GM12878 (cell line): ENCODE data around the gene RPL19. TPM values are rescaled to one million over a fixed set of nuclear protein-coding genes. Genes with fewer than 3 reads are reported as not detected.

ENCODE experiments used
- ATAC-seq: fragments of 200-7000 bp; cut with Tn5 transposase; 3 replicates; pipeline ENCODE4 v1.9.1; 2020; ENCODE audit warnings: mild to moderate bottlenecking, moderate library complexity
- BruUV-seq: library from RNA; stranded (reverse); fragments of 400-500 nt; replicated peaks from 2 replicates; lab custom pipeline; 2021; lab: Mats Ljungman, UMichigan
- CTCF ChIA-PET: fragments of 300-600 bp; sonication (Branson Sonifier 250); formaldehyde crosslinking; extraction: SDS; loops from one replicate; lab custom pipeline; 2021; ENCODE audit warnings: inconsistent platforms; lab: Yijun Ruan, JAX
- POLR2A ChIA-PET: fragments of 350-600 bp; formaldehyde crosslinking; extraction: SDS; loops from one replicate; lab custom pipeline; 2021; ENCODE audit warnings: inconsistent platforms; lab: Charles Lee
- RAD21 ChIA-PET: fragments of 300-600 bp; sonication (Branson Sonifier 250); formaldehyde crosslinking; loops from one replicate; lab custom pipeline; 2023; ENCODE audit warnings: antibody characterized with exemption; ENCODE audit not compliant: unreplicated experiment; lab: Charles Lee
- SMC1A ChIA-PET: fragments of 300-600 bp; sonication (Branson Sonifier 250); formaldehyde crosslinking; loops from one replicate; lab custom pipeline; 2023; ENCODE audit not compliant: unreplicated experiment, uncharacterized antibody; lab: Charles Lee
- DNase-seq: peaks from one replicate; pipeline ENCODE4 v3.0.0-alpha.2; 2011; ENCODE audit warnings: low read depth, low spot score
- FAIRE-seq: peaks from 3 replicates; lab custom pipeline; 2011; peaks lifted over from hg19 to GRCh38; lab: Jason Lieb, UNC
- H2AFZ ChIP-seq: 2 replicates; pipeline ENCODE4 v1.6.0; 2011; ENCODE audit warnings: low read depth, low read length, control low read depth; ENCODE audit not compliant: control insufficient read depth
- H3K27ac ChIP-seq: 2 replicates; pipeline ENCODE4 v1.5.1; 2011; ENCODE audit warnings: control low read depth; ENCODE audit not compliant: control insufficient read depth, insufficient read depth
- H3K27me3 ChIP-seq, 2 experiments: replicated peaks in 1 of 2; 2 replicates each; pipeline versions ENCODE4 v1.6.0 to v1.6.1; 2011; ENCODE audit warnings: low read length in 1 of 2; ENCODE audit not compliant: control insufficient read depth in 2 of 2, insufficient read depth in 2 of 2
- H3K36me3 ChIP-seq, 2 experiments: 2 replicates each; pipeline ENCODE4 v1.5.1; 2011; ENCODE audit warnings: low read length in 1 of 2; ENCODE audit not compliant: control insufficient read depth in 2 of 2, insufficient read depth in 2 of 2
- H3K4me1 ChIP-seq: 2 replicates; pipeline ENCODE4 v1.6.1; 2011; ENCODE audit warnings: mild to moderate bottlenecking, low read length, moderate library complexity, mixed read lengths; ENCODE audit not compliant: control insufficient read depth, insufficient read depth
- H3K4me2 ChIP-seq: 2 replicates; pipeline ENCODE4 v1.6.0; 2011; ENCODE audit warnings: control low read depth; ENCODE audit not compliant: control insufficient read depth, insufficient read depth
- H3K4me3 ChIP-seq: fragments of 200-600 bp; sonication (generic); 2 replicates; pipeline ENCODE4 v1.5.1; 2016
- H3K79me2 ChIP-seq: 2 replicates; pipeline ENCODE4 v1.6.0; 2011; ENCODE audit warnings: low read length; ENCODE audit not compliant: control insufficient read depth, insufficient read depth
- H3K9ac ChIP-seq: 2 replicates; pipeline ENCODE4 v1.8.0; 2011; ENCODE audit warnings: low read length, control low read depth, mixed read lengths; ENCODE audit not compliant: control insufficient read depth, insufficient read depth
- H3K9me3 ChIP-seq: replicated peaks from 3 replicates; pipeline ENCODE4 v1.5.1; 2011; ENCODE audit warnings: mild to moderate bottlenecking, low read length; ENCODE audit not compliant: control insufficient read depth, insufficient read depth
- H4K20me1 ChIP-seq: 2 replicates; pipeline ENCODE4 v1.6.0; 2011; ENCODE audit not compliant: control insufficient read depth, insufficient read depth
- EED ChIP-seq: sonication (generic); IDR thresholded peaks from 2 replicates; pipeline ENCODE4 v1.6.1; 2016; ENCODE audit warnings: antibody characterized with exemption, low read depth
- POU2F2 ChIP-seq: IDR thresholded peaks from 3 replicates; pipeline ENCODE4 v1.6.1; 2011; ENCODE audit warnings: low read depth, mild to moderate bottlenecking, low read length, borderline replicate concordance
- WGBS: methylation state at CpG from one replicate; pipeline ENCODE4 v1.1.6; 2016; ENCODE audit warnings: low lambda C conversion rate; ENCODE audit not compliant: insufficient replicate concordance, insufficient coverage; ENCODE audit errors: missing lambda C conversion rate; 5-methylcytosine and 5-hydroxymethylcytosine counted together
- in situ Hi-C: fragments of 300-500 bp; cut with MboI; formaldehyde crosslinking; loops from 9 replicates; pipeline ENCODE4 v1.14.3; 2018; ENCODE audit warnings: mixed read lengths
- intact Hi-C: fragments of 100-400 bp; cut with micrococcal nuclease; formaldehyde crosslinking; loops from one replicate; pipeline ENCODE4 v1.14.2; 2022; ENCODE audit not compliant: unreplicated experiment
- polyA plus RNA-seq, 11 experiments: library from polyadenylated mRNA; depleted of rRNA in 4 of 11; unstranded in 6 of 11; stranded (reverse) in 5 of 11; fragments of >200 nt; fragmentation: Nextera tagmentation in 4 of 11; fragmentation: Illumina TruSeq in 1 of 11; extraction: Ambion mirVana in 4 of 11; extraction: Trizol in 1 of 11; gene quantifications; 1 replicate in 1 of 11; 2 replicates in 10 of 11; pipeline versions ENCODE4 v1.2.1 to v1.2.3, GENCODE V29; 2011 to 2016; ENCODE audit warnings: inconsistent platforms in 2 of 11, missing spikeins in 2 of 11, low read depth in 1 of 11
- total RNA-seq, 4 experiments: library from RNA; depleted of rRNA in 3 of 4; stranded (reverse); fragments of >200 nt in 3 of 4; fragmentation: Illumina TruSeq in 1 of 4; extraction: Trizol in 1 of 4; gene quantifications; 2 replicates each; pipeline versions ENCODE4 v1.2.1 to v1.2.3, GENCODE V29; 2013 to 2021
- TF ChIP-seq, protein P1 (sequence below): fragments of 450-650 bp; IDR thresholded peaks from 2 replicates; pipeline ENCODE4 v1.6.1; 2017; ENCODE audit warnings: mild to moderate bottlenecking, moderate library complexity
- TF ChIP-seq, protein P2 (sequence below): IDR thresholded peaks from 2 replicates; pipeline ENCODE4 v1.6.1; 2012; ENCODE audit warnings: mild to moderate bottlenecking, low read depth, low read length
- TF ChIP-seq, protein P3 (sequence below): IDR thresholded peaks from 2 replicates; pipeline ENCODE4 v1.6.1; 2012; ENCODE audit warnings: low read depth, low read length, improper control_type of control experiment

Gene RPL19
- total and polyA plus RNA-seq, 10 of the 15 experiments (the other 5 are each of a cell fraction or from before 2014, with no cell fraction given): 1,862 to 5,536 (median 3,836) TPM

DNA sequence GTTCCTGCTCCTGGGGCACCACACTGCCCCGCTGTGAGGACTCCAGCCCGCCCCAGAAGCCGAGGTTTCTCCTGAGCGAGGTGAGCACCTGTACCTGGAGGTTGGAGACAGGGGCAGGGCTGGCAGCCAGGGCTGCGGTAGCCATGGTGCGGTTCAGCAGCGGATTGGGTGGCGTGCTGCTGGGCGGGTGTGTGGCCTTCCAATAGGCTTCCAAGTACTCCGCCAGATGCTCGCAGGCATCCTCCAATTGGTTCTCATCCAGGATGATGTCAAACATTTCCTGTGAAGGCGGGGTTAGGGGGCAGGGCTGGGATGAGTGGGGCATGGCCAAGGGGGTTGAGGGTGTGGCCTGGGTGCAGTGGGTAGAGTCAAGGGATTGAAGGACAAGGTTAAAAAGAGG lies 22.8 kb upstream of the RPL19 start:
- H3K9me3 ChIP-seq: no peaks in the 10 kb centered on the region
- in situ Hi-C loops (no loop called here), intact Hi-C loops (no loop called here)
- ChIA-PET CTCF (interaction anchor here (8.9 kb wide), 1 partner anchor 193 kb away, joined by 79 read pairs; no protein-coding TSS in a partner anchor), POLR2A (no interaction called here), SMC1A (no interaction called here), RAD21 (interaction anchor here (0.6 kb wide), 1 partner anchor 1890 kb away, joined by 3 read pairs; no protein-coding TSS in a partner anchor)
- DNase-seq (no peak), FAIRE-seq (no peak), ATAC-seq (no peak)
- no peaks in the 10 kb centered on the region for H3K4me1 ChIP-seq
- no peak overlapping the region for H3K4me3 ChIP-seq
- peaks cover 2 to 4% of the 10 kb centered on the region in 2 experiments; a peak in 2 of 4 replicates for H3K36me3 ChIP-seq
- WGBS: 93% methylated on average over 12 of the region's 12 CpGs
- H3K9ac ChIP-seq: no peak overlapping the region
- H4K20me1 ChIP-seq: no peaks in the 10 kb centered on the region
- no peak overlapping the region for H2AFZ ChIP-seq
- H3K27ac ChIP-seq: no peak overlapping the region
- H3K4me2 ChIP-seq: no peak overlapping the region
- BruUV-seq: no TSS peak
- no peaks in the 10 kb centered on the region for H3K27me3 ChIP-seq
- H3K79me2 ChIP-seq: no peaks in the 10 kb centered on the region
- TF ChIP-seq, protein P1, sequence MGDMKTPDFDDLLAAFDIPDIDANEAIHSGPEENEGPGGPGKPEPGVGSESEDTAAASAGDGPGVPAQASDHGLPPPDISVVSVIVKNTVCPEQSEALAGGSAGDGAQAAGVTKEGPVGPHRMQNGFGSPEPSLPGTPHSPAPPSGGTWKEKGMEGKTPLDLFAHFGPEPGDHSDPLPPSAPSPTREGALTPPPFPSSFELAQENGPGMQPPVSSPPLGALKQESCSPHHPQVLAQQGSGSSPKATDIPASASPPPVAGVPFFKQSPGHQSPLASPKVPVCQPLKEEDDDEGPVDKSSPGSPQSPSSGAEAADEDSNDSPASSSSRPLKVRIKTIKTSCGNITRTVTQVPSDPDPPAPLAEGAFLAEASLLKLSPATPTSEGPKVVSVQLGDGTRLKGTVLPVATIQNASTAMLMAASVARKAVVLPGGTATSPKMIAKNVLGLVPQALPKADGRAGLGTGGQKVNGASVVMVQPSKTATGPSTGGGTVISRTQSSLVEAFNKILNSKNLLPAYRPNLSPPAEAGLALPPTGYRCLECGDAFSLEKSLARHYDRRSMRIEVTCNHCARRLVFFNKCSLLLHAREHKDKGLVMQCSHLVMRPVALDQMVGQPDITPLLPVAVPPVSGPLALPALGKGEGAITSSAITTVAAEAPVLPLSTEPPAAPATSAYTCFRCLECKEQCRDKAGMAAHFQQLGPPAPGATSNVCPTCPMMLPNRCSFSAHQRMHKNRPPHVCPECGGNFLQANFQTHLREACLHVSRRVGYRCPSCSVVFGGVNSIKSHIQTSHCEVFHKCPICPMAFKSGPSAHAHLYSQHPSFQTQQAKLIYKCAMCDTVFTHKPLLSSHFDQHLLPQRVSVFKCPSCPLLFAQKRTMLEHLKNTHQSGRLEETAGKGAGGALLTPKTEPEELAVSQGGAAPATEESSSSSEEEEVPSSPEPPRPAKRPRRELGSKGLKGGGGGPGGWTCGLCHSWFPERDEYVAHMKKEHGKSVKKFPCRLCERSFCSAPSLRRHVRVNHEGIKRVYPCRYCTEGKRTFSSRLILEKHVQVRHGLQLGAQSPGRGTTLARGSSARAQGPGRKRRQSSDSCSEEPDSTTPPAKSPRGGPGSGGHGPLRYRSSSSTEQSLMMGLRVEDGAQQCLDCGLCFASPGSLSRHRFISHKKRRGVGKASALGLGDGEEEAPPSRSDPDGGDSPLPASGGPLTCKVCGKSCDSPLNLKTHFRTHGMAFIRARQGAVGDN: no peak
- no peak for TF ChIP-seq EED
- TF ChIP-seq, protein P2, sequence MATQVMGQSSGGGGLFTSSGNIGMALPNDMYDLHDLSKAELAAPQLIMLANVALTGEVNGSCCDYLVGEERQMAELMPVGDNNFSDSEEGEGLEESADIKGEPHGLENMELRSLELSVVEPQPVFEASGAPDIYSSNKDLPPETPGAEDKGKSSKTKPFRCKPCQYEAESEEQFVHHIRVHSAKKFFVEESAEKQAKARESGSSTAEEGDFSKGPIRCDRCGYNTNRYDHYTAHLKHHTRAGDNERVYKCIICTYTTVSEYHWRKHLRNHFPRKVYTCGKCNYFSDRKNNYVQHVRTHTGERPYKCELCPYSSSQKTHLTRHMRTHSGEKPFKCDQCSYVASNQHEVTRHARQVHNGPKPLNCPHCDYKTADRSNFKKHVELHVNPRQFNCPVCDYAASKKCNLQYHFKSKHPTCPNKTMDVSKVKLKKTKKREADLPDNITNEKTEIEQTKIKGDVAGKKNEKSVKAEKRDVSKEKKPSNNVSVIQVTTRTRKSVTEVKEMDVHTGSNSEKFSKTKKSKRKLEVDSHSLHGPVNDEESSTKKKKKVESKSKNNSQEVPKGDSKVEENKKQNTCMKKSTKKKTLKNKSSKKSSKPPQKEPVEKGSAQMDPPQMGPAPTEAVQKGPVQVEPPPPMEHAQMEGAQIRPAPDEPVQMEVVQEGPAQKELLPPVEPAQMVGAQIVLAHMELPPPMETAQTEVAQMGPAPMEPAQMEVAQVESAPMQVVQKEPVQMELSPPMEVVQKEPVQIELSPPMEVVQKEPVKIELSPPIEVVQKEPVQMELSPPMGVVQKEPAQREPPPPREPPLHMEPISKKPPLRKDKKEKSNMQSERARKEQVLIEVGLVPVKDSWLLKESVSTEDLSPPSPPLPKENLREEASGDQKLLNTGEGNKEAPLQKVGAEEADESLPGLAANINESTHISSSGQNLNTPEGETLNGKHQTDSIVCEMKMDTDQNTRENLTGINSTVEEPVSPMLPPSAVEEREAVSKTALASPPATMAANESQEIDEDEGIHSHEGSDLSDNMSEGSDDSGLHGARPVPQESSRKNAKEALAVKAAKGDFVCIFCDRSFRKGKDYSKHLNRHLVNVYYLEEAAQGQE: no peak
- TF ChIP-seq, protein P3, sequence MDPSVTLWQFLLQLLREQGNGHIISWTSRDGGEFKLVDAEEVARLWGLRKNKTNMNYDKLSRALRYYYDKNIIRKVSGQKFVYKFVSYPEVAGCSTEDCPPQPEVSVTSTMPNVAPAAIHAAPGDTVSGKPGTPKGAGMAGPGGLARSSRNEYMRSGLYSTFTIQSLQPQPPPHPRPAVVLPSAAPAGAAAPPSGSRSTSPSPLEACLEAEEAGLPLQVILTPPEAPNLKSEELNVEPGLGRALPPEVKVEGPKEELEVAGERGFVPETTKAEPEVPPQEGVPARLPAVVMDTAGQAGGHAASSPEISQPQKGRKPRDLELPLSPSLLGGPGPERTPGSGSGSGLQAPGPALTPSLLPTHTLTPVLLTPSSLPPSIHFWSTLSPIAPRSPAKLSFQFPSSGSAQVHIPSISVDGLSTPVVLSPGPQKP: no peak
- TF ChIP-seq POU2F2: no peak
